Hepatocyte (in vitro differentiated cells): Measurements from ENCODE around the gene ELF3. TPM values are rescaled to one million over a fixed set of nuclear protein-coding genes. Genes with fewer than 3 reads are reported as not detected.

Source experiments
- DNase-seq: peaks from one replicate; pipeline ENCODE4 v3.0.0-alpha.2; 2016; ENCODE audit warnings: low spot score
- H2AFZ ChIP-seq: fragments of 200-600 bp; sonication (generic); 2 replicates; pipeline ENCODE4 v1.6.0; 2016; ENCODE audit warnings: antibody characterized with exemption, mild to moderate bottlenecking
- H3K27ac ChIP-seq: fragments of 200-600 bp; sonication (generic); 2 replicates; pipeline ENCODE4 v1.5.1; 2016; ENCODE audit warnings: mild to moderate bottlenecking
- H3K27me3 ChIP-seq: fragments of 200-600 bp; sonication (generic); 2 replicates; pipeline ENCODE4 v1.6.1; 2016
- H3K36me3 ChIP-seq: fragments of 200-600 bp; sonication (generic); replicated peaks from 2 replicates; pipeline ENCODE4 v1.5.1; 2016; ENCODE audit warnings: low read depth; ENCODE audit not compliant: insufficient read depth
- H3K4me1 ChIP-seq: fragments of 200-600 bp; sonication (generic); 2 replicates; pipeline ENCODE4 v1.5.1; 2016; ENCODE audit warnings: mild to moderate bottlenecking, moderate library complexity; ENCODE audit not compliant: insufficient read depth
- H3K4me2 ChIP-seq: fragments of 200-600 bp; sonication (generic); 2 replicates; pipeline ENCODE4 v1.6.0; 2016
- H3K4me3 ChIP-seq: fragments of 200-600 bp; sonication (generic); 2 replicates; pipeline ENCODE4 v1.5.1; 2016; ENCODE audit warnings: mild to moderate bottlenecking
- H3K79me2 ChIP-seq: fragments of 200-600 bp; sonication (generic); 2 replicates; pipeline ENCODE4 v1.6.0; 2017; ENCODE audit warnings: mild to moderate bottlenecking
- H3K9me2 ChIP-seq: fragments of 200-600 bp; sonication (generic); replicated peaks from 2 replicates; pipeline ENCODE4 v1.6.0; 2017; ENCODE audit warnings: mild to moderate bottlenecking; ENCODE audit not compliant: insufficient read depth
- H3K9me3 ChIP-seq: fragments of 200-600 bp; sonication (generic); 2 replicates; pipeline ENCODE4 v1.5.1; 2016; ENCODE audit warnings: low read depth, mild to moderate bottlenecking
- H4K20me1 ChIP-seq: fragments of 200-600 bp; sonication (generic); 2 replicates; pipeline ENCODE4 v1.6.0; 2016; ENCODE audit warnings: mild to moderate bottlenecking; ENCODE audit not compliant: insufficient read depth, poor library complexity, severe bottlenecking
- CTCF ChIP-seq: fragments of 200-600 bp; sonication (generic); IDR thresholded peaks from 2 replicates; pipeline ENCODE4 v1.5.1; 2016; ENCODE audit warnings: antibody characterized with exemption, mild to moderate bottlenecking; ENCODE audit not compliant: poor library complexity
- EZH2 ChIP-seq: fragments of 200-600 bp; sonication (generic); IDR thresholded peaks from 2 replicates; pipeline ENCODE4 v1.6.1; 2016; ENCODE audit warnings: antibody characterized with exemption, mild to moderate bottlenecking, borderline replicate concordance
- EZH2phosphoT487 ChIP-seq: fragments of 200-600 bp; sonication (generic); IDR thresholded peaks from one replicate; pipeline ENCODE4 v1.6.1; 2018; ENCODE audit warnings: antibody characterized with exemption, mild to moderate bottlenecking, low read depth, moderate library complexity; ENCODE audit not compliant: unreplicated experiment, severe bottlenecking
- WGBS: methylation state at CpG from one replicate; pipeline ENCODE4 v1.1.6; 2016; ENCODE audit warnings: low lambda C conversion rate; ENCODE audit errors: missing lambda C conversion rate; 5-methylcytosine and 5-hydroxymethylcytosine counted together
- polyA plus RNA-seq: library from polyadenylated mRNA; unstranded; fragments of >200 nt; fragmentation: Nextera tagmentation; extraction: Ambion mirVana; gene quantifications from 2 replicates; pipeline ENCODE4 v1.2.1, GENCODE V29; 2016
- total RNA-seq: library from RNA; depleted of rRNA; stranded (reverse); fragments of >200 nt; gene quantifications from 2 replicates; pipeline ENCODE4 v1.2.3, GENCODE V29; 2014

The ELF3 gene
- total and polyA plus RNA-seq, 2 experiments from 2014 or later: 333 to 367 TPM

GRCh38 chr1:202034683-202035462, 24.5 kb downstream of the ELF3 start:
- Histone ChIP-seq H2AFZ (no peak overlapping the region), H3K4me1 (peaks cover 20% of the 10 kb centered on the region), H3K9me3 (no peaks in the 10 kb centered on the region), H3K79me2 (no peaks in the 10 kb centered on the region), H3K27ac (peak overlapping the region; percentile 96), H4K20me1 (no peaks in the 10 kb centered on the region), H3K36me3 (no peaks in the 10 kb centered on the region), H3K27me3 (no peaks in the 10 kb centered on the region), H3K4me2 (peak overlapping the region; percentile 50), H3K4me3 (no peak overlapping the region), H3K9me2 (no peaks in the 10 kb centered on the region)
- TF ChIP-seq CTCF: no peak
- TF ChIP-seq EZH2: no peak
- no peak for TF ChIP-seq EZH2phosphoT487
- DNase-seq: peak; percentile 96
- 31% methylated on average over 20 of the region's 20 CpGs for WGBS

- Histone ChIP-seq H3K27ac (peak overlapping the region; percentile 96), H3K36me3 (no peaks in the 10 kb centered on the region), H2AFZ (no peak overlapping the region), H3K9me2 (no peaks in the 10 kb centered on the region), H3K9me3 (no peaks in the 10 kb centered on the region), H3K27me3 (no peaks in the 10 kb centered on the region), H3K79me2 (no peaks in the 10 kb centered on the region), H3K4me2 (no peak overlapping the region), H4K20me1 (no peaks in the 10 kb centered on the region), H3K4me3 (no peak overlapping the region), H3K4me1 (peaks cover 20% of the 10 kb centered on the region)
- 92% methylated on average over 9 of the region's 9 CpGs for WGBS
- no peak for DNase-seq
- TF ChIP-seq CTCF: no peak
Observed at GRCh38 chr1:202036595-202037387, 26.4 kb downstream of the ELF3 start.

GRCh38 chr1:202037706-202038296, 27.4 kb downstream of the ELF3 start:
- no peak for DNase-seq
- H3K27ac ChIP-seq: peak overlapping the region; percentile 96

More at GRCh38 chr1:202037706-202038296, 27.4 kb downstream of the ELF3 start:
- TF ChIP-seq EZH2 (no peak), EZH2phosphoT487 (no peak), CTCF (no peak)
- H3K4me1 ChIP-seq: peaks cover 20% of the 10 kb centered on the region
- no peaks in the 10 kb centered on the region for H4K20me1 ChIP-seq
- H3K4me2 ChIP-seq: no peak overlapping the region
- no peaks in the 10 kb centered on the region for H3K9me3 ChIP-seq
- 87% methylated on average over 4 of the region's 4 CpGs for WGBS
- H2AFZ ChIP-seq: no peak overlapping the region
- H3K9me2 ChIP-seq: no peaks in the 10 kb centered on the region
- no peak overlapping the region for H3K4me3 ChIP-seq
- no peaks in the 10 kb centered on the region for H3K27me3 ChIP-seq
- H3K79me2 ChIP-seq: no peaks in the 10 kb centered on the region
- no peaks in the 10 kb centered on the region for H3K36me3 ChIP-seq
